Measurements from ENCODE around the gene RSBN1L. TPM values are rescaled to one million over a fixed set of nuclear protein-coding genes. Genes with fewer than 3 reads are reported as not detected.

The RSBN1L gene
- total and polyA plus RNA-seq, 2 of the 8 experiments (the other 6 are each of a cell fraction or from before 2014, with no cell fraction given) = 4.1 to 22.1 TPM

DNA sequence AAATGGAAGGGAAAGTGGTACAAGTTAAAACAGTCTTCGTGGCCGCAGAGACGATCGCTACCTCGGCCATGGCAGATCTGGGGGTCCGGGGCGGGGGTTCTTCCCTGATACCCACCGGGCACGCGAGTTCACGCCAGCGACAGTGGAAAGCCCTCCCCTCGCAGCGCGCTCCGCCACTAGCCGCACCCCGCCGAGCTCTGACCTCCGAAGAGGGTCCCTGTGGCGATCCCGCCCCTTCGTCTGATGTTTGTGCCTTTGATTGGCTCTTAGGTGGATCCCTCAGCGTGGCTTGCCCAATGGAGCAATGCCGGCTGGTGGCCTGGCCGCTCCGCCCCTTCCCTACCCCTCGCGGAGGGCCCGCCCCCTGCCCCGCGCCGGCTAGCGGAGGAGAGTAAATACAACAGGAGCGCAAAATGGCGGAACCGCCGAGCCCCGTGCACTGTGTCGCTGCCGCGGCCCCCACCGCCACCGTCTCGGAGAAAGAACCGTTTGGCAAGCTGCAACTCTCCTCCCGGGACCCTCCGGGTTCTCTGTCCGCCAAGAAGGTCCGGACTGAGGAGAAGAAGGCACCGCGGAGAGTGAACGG is at the start of gene RSBN1L (continued):
- TF ChIP-seq, protein P1, sequence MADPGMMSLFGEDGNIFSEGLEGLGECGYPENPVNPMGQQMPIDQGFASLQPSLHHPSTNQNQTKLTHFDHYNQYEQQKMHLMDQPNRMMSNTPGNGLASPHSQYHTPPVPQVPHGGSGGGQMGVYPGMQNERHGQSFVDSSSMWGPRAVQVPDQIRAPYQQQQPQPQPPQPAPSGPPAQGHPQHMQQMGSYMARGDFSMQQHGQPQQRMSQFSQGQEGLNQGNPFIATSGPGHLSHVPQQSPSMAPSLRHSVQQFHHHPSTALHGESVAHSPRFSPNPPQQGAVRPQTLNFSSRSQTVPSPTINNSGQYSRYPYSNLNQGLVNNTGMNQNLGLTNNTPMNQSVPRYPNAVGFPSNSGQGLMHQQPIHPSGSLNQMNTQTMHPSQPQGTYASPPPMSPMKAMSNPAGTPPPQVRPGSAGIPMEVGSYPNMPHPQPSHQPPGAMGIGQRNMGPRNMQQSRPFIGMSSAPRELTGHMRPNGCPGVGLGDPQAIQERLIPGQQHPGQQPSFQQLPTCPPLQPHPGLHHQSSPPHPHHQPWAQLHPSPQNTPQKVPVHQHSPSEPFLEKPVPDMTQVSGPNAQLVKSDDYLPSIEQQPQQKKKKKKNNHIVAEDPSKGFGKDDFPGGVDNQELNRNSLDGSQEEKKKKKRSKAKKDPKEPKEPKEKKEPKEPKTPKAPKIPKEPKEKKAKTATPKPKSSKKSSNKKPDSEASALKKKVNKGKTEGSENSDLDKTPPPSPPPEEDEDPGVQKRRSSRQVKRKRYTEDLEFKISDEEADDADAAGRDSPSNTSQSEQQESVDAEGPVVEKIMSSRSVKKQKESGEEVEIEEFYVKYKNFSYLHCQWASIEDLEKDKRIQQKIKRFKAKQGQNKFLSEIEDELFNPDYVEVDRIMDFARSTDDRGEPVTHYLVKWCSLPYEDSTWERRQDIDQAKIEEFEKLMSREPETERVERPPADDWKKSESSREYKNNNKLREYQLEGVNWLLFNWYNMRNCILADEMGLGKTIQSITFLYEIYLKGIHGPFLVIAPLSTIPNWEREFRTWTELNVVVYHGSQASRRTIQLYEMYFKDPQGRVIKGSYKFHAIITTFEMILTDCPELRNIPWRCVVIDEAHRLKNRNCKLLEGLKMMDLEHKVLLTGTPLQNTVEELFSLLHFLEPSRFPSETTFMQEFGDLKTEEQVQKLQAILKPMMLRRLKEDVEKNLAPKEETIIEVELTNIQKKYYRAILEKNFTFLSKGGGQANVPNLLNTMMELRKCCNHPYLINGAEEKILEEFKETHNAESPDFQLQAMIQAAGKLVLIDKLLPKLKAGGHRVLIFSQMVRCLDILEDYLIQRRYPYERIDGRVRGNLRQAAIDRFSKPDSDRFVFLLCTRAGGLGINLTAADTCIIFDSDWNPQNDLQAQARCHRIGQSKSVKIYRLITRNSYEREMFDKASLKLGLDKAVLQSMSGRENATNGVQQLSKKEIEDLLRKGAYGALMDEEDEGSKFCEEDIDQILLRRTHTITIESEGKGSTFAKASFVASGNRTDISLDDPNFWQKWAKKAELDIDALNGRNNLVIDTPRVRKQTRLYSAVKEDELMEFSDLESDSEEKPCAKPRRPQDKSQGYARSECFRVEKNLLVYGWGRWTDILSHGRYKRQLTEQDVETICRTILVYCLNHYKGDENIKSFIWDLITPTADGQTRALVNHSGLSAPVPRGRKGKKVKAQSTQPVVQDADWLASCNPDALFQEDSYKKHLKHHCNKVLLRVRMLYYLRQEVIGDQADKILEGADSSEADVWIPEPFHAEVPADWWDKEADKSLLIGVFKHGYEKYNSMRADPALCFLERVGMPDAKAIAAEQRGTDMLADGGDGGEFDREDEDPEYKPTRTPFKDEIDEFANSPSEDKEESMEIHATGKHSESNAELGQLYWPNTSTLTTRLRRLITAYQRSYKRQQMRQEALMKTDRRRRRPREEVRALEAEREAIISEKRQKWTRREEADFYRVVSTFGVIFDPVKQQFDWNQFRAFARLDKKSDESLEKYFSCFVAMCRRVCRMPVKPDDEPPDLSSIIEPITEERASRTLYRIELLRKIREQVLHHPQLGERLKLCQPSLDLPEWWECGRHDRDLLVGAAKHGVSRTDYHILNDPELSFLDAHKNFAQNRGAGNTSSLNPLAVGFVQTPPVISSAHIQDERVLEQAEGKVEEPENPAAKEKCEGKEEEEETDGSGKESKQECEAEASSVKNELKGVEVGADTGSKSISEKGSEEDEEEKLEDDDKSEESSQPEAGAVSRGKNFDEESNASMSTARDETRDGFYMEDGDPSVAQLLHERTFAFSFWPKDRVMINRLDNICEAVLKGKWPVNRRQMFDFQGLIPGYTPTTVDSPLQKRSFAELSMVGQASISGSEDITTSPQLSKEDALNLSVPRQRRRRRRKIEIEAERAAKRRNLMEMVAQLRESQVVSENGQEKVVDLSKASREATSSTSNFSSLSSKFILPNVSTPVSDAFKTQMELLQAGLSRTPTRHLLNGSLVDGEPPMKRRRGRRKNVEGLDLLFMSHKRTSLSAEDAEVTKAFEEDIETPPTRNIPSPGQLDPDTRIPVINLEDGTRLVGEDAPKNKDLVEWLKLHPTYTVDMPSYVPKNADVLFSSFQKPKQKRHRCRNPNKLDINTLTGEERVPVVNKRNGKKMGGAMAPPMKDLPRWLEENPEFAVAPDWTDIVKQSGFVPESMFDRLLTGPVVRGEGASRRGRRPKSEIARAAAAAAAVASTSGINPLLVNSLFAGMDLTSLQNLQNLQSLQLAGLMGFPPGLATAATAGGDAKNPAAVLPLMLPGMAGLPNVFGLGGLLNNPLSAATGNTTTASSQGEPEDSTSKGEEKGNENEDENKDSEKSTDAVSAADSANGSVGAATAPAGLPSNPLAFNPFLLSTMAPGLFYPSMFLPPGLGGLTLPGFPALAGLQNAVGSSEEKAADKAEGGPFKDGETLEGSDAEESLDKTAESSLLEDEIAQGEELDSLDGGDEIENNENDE (IDR thresholded peaks at IDR 0.05; ENCODE audit: insufficient replicate concordance, low read length) = no peak
- TF ChIP-seq HDAC6 (IDR thresholded peaks at IDR 0.05; ENCODE audit: low read depth, low read length) = no peak
- TF ChIP-seq POU5F1 (IDR thresholded peaks at IDR 0.05; ENCODE audit: low read depth, low read length) = no peak
- no peak for TF ChIP-seq JUND (IDR thresholded peaks at IDR 0.05; ENCODE audit: low read length)
- TF ChIP-seq, protein P2, sequence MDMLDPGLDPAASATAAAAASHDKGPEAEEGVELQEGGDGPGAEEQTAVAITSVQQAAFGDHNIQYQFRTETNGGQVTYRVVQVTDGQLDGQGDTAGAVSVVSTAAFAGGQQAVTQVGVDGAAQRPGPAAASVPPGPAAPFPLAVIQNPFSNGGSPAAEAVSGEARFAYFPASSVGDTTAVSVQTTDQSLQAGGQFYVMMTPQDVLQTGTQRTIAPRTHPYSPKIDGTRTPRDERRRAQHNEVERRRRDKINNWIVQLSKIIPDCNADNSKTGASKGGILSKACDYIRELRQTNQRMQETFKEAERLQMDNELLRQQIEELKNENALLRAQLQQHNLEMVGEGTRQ (IDR thresholded peaks at IDR 0.05; ENCODE audit: low read length) = no peak
- TF ChIP-seq SIN3A (conservative IDR thresholded peaks at IDR 0.05 in 1 of 2, IDR thresholded peaks at IDR 0.05 in 1 of 2; ENCODE audit: low read depth in 1 of 2, low read length in 2 of 2) = peak; percentile 27 to 58; a peak in 1 of 4 replicates
- peak; percentile 91 for TF ChIP-seq TAF7 (optimal IDR thresholded peaks at IDR 0.05; ENCODE audit: borderline replicate concordance, low read depth, low read length)
- peak; percentile 82 for TF ChIP-seq POLR2AphosphoS5 (IDR thresholded peaks at IDR 0.05; ENCODE audit: low read depth, low read length)
- peak; percentile 13; the same call in 1 of the 2 replicates for TF ChIP-seq E2F6 (IDR thresholded peaks at IDR 0.05)

Measured in H1 (cell line).